A673 (cell line): ENCODE results near the gene ISOC2. TPM values are rescaled to one million over a fixed set of nuclear protein-coding genes. Genes with fewer than 3 reads are reported as not detected.
"Not testable (repeated sequence)": the region's sequence is repeated elsewhere in the genome, so short reads cannot be mapped to it uniquely, and the experiment has no call there.

Source experiments
- BruUV-seq: library from RNA; stranded (reverse); fragments of 400-500 nt; replicated peaks from 2 replicates; lab custom pipeline; 2021; lab: Mats Ljungman, UMichigan
- CTCF ChIA-PET: fragments of 300-600 bp; sonication (Branson Sonifier 250); formaldehyde crosslinking; loops from one replicate; lab custom pipeline; 2022; ENCODE audit warnings: antibody characterized with exemption; lab: Charles Lee
- POLR2A ChIA-PET: fragments of 300-600 bp; sonication (Branson Sonifier 250); formaldehyde crosslinking; loops from one replicate; lab custom pipeline; 2022; ENCODE audit warnings: antibody characterized with exemption; ENCODE audit not compliant: low non-redundant PET; lab: Charles Lee
- DNase-seq: peaks from one replicate; pipeline ENCODE4 v3.0.0-alpha.2; 2015; ENCODE audit warnings: low spot score
- H3K27ac ChIP-seq: fragments of 200-600 bp; sonication (generic); 2 replicates; pipeline ENCODE4 v1.5.1; 2016; ENCODE audit warnings: mixed run types, low read depth, mild to moderate bottlenecking, mixed read lengths, antibody characterized with exemption, low read length; ENCODE audit not compliant: poor library complexity, severe bottlenecking
- H3K27me3 ChIP-seq: fragments of 200-600 bp; sonication (generic); replicated peaks from 2 replicates; pipeline ENCODE4 v1.6.1; 2017; ENCODE audit warnings: mixed run types, low read depth, mild to moderate bottlenecking, mixed read lengths, antibody characterized with exemption, low read length; ENCODE audit not compliant: insufficient read depth, poor library complexity
- H3K36me3 ChIP-seq: fragments of 200-600 bp; sonication (generic); 2 replicates; pipeline ENCODE4 v1.6.1; 2016; ENCODE audit warnings: mixed run types, mild to moderate bottlenecking, mixed read lengths, antibody characterized with exemption, low read length; ENCODE audit not compliant: insufficient read depth, poor library complexity, severe bottlenecking
- H3K4me1 ChIP-seq: fragments of 200-600 bp; sonication (generic); 2 replicates; pipeline ENCODE4 v1.6.1; 2017; ENCODE audit warnings: mixed run types, mild to moderate bottlenecking, mixed read lengths, antibody characterized with exemption, low read length; ENCODE audit not compliant: insufficient read depth, poor library complexity, severe bottlenecking
- H3K4me3 ChIP-seq: fragments of 200-600 bp; sonication (generic); 2 replicates; pipeline ENCODE4 v1.5.1; 2016; ENCODE audit warnings: low read depth, mixed run types, mild to moderate bottlenecking, mixed read lengths, low read length; ENCODE audit not compliant: poor library complexity, severe bottlenecking
- H3K9me3 ChIP-seq: fragments of 200-600 bp; sonication (generic); 2 replicates; pipeline ENCODE4 v1.6.1; 2016; ENCODE audit warnings: mixed run types, low read depth, mild to moderate bottlenecking, mixed read lengths, antibody characterized with exemption, low read length; ENCODE audit not compliant: poor library complexity, severe bottlenecking
- CTCF ChIP-seq: fragments of 300-800, 200-600 bp; sonication (generic); conservative IDR thresholded peaks from 2 replicates; pipeline ENCODE4 v1.5.1; 2017; ENCODE audit warnings: low read depth, mild to moderate bottlenecking, antibody characterized with exemption, low read length, moderate library complexity, mixed read lengths
- EZH2 ChIP-seq: fragments of 200-600 bp; sonication (generic); IDR thresholded peaks from 2 replicates; pipeline ENCODE4 v1.6.1; 2017; ENCODE audit warnings: borderline replicate concordance, low read depth, mild to moderate bottlenecking, mixed read lengths, antibody characterized with exemption, low read length; ENCODE audit not compliant: poor library complexity, severe bottlenecking
- intact Hi-C: fragments of 100-400 bp; cut with micrococcal nuclease; formaldehyde crosslinking; loops from one replicate; pipeline ENCODE4 v1.10.0; 2022; ENCODE audit not compliant: unreplicated experiment
- total RNA-seq: library from RNA; stranded (reverse); gene quantifications from 2 replicates; pipeline ENCODE4 v1.2.3, GENCODE V29; 2021

ISOC2 gene
- total RNA-seq, 1 experiment from 2014 or later, result 33.2 TPM

GRCh38 chr19:55498246-55498840 is 36.9 kb upstream of the ISOC2 start:
- Histone ChIP-seq H3K4me1 (peaks cover 4% of the 10 kb centered on the region), H3K9me3 (no peaks in the 10 kb centered on the region), H3K27me3 (no peaks in the 10 kb centered on the region), H3K27ac (no peak overlapping the region), H3K36me3 (no peaks in the 10 kb centered on the region), H3K4me3 (no peak overlapping the region)
- POLR2A ChIA-PET, result no interaction called here
- TF ChIP-seq EZH2, result no peak
- TF ChIP-seq CTCF, result no peak
- BruUV-seq, result no TSS peak
- CTCF ChIA-PET, result no interaction called here
- DNase-seq, result no peak
- intact Hi-C loops, result no loop called here

- intact Hi-C loops, result no loop called here
Measured at GRCh38 chr19:55497763-55498162, 36.3 kb upstream of the ISOC2 start.

GRCh38 chr19:55496820-55497219 is 35.4 kb upstream of the ISOC2 start:
- CTCF ChIA-PET, H3K4me3 ChIP-seq, H3K36me3 ChIP-seq, POLR2A ChIA-PET, H3K4me1 ChIP-seq, DNase-seq, H3K9me3 ChIP-seq, H3K27me3 ChIP-seq, intact Hi-C loops, BruUV-seq, H3K27ac ChIP-seq: not testable (repeated sequence)

More at GRCh38 chr19:55497763-55498162, 36.3 kb upstream of the ISOC2 start:
- no TSS peak for BruUV-seq
- H3K9me3 ChIP-seq, result no peaks in the 10 kb centered on the region
- no peaks in the 10 kb centered on the region for H3K36me3 ChIP-seq
- no peak overlapping the region for H3K27ac ChIP-seq
- TF ChIP-seq CTCF, result no peak
- TF ChIP-seq EZH2, result no peak
- H3K4me3 ChIP-seq, result no peak overlapping the region
- DNase-seq, result no peak
- CTCF ChIA-PET, result no interaction called here
- H3K4me1 ChIP-seq, result peaks cover 4% of the 10 kb centered on the region
- no peaks in the 10 kb centered on the region for H3K27me3 ChIP-seq
- POLR2A ChIA-PET, result no interaction called here
